HepG2 (cell line): ENCODE data around the gene HTR6. TPM values are rescaled to one million over a fixed set of nuclear protein-coding genes. Genes with fewer than 3 reads are reported as not detected.

Experiments
- CHD4 ChIP-seq: fragments of 200-600 bp; sonication (generic); IDR thresholded peaks from 2 replicates; pipeline ENCODE4 v1.7.0; 2017; ENCODE audit warnings: mild to moderate bottlenecking, low read length, borderline replicate concordance
- CREB1 ChIP-seq, 2 experiments: fragments of 450-650 bp in 1 of 2; IDR thresholded peaks; 2 replicates each; pipeline ENCODE4 v1.6.1; 2016 to 2017; ENCODE audit warnings: control low read depth in 1 of 2, mild to moderate bottlenecking in 1 of 2, missing compliant biosample characterization in 1 of 2, missing genetic modification characterization in 1 of 2
- KDM1A ChIP-seq: IDR thresholded peaks from 2 replicates; pipeline ENCODE4 v1.6.1; 2016; ENCODE audit warnings: missing compliant biosample characterization
- PHF21A ChIP-seq: sonication (generic); formaldehyde crosslinking; IDR thresholded peaks from 2 replicates; pipeline ENCODE4 v1.5.0; 2020; ENCODE audit warnings: mild to moderate bottlenecking, missing genetic modification reagents
- PITX1 ChIP-seq: sonication (generic); formaldehyde crosslinking; IDR thresholded peaks from 2 replicates; pipeline ENCODE4 v1.5.1; 2020; ENCODE audit warnings: mild to moderate bottlenecking, missing genetic modification reagents
- RELA ChIP-seq: sonication (generic); formaldehyde crosslinking; IDR thresholded peaks from 2 replicates; pipeline ENCODE4 v1.4.0; 2020; ENCODE audit warnings: missing genetic modification reagents
- RXRA ChIP-seq: sonication (generic); formaldehyde crosslinking; IDR thresholded peaks from 2 replicates; pipeline ENCODE4 v1.5.1; 2020; ENCODE audit warnings: missing genetic modification reagents
- SAP130 ChIP-seq: IDR thresholded peaks from 2 replicates; pipeline ENCODE4 v1.6.1; 2016; ENCODE audit warnings: low read depth
- SMAD3 ChIP-seq: sonication (generic); formaldehyde crosslinking; IDR thresholded peaks from 2 replicates; pipeline ENCODE4 v1.4.0; 2020; ENCODE audit warnings: missing genetic modification reagents
- SOX13 ChIP-seq, 3 experiments: fragments of 450-650 bp in 1 of 3; sonication (generic) in 1 of 3; formaldehyde crosslinking in 1 of 3; IDR thresholded peaks in 2 of 3; conservative IDR thresholded peaks in 1 of 3; 2 replicates each; pipeline versions ENCODE4 v1.5.0 to v1.6.1; 2016 to 2020; ENCODE audit warnings: antibody characterized with exemption in 1 of 3, mild to moderate bottlenecking in 1 of 3, missing compliant biosample characterization in 1 of 3, missing genetic modification reagents in 1 of 3, moderate library complexity in 1 of 3
- SOX5 ChIP-seq: IDR thresholded peaks from 2 replicates; pipeline ENCODE4 v1.6.1; 2016; ENCODE audit warnings: borderline replicate concordance
- SP5 ChIP-seq: IDR thresholded peaks from 2 replicates; pipeline ENCODE4 v1.6.1; 2016; ENCODE audit warnings: low read depth, borderline replicate concordance
- ZKSCAN8 ChIP-seq: IDR thresholded peaks from 2 replicates; pipeline ENCODE4 v1.6.1; 2016; ENCODE audit warnings: borderline replicate concordance, missing genetic modification reagents, missing compliant biosample characterization
- ZMYM2 ChIP-seq: sonication (generic); formaldehyde crosslinking; IDR thresholded peaks from 2 replicates; pipeline ENCODE4 v1.8.0; 2022; ENCODE audit warnings: mild to moderate bottlenecking, missing genetic modification reagents
- ZNF124 ChIP-seq: sonication (generic); formaldehyde crosslinking; IDR thresholded peaks from 2 replicates; pipeline ENCODE4 v1.4.0; 2020; ENCODE audit warnings: missing genetic modification reagents
- ZNF225 ChIP-seq: sonication (generic); formaldehyde crosslinking; IDR thresholded peaks from 2 replicates; pipeline ENCODE4 v1.4.0; 2020; ENCODE audit warnings: mild to moderate bottlenecking, missing genetic modification reagents
- ZNF451 ChIP-seq: sonication (generic); formaldehyde crosslinking; IDR thresholded peaks from 2 replicates; pipeline ENCODE4 v1.5.0; 2020; ENCODE audit warnings: mild to moderate bottlenecking, missing genetic modification reagents
- ZNF460 ChIP-seq: sonication (generic); formaldehyde crosslinking; IDR thresholded peaks from 2 replicates; pipeline ENCODE4 v1.5.1; 2020; ENCODE audit warnings: missing genetic modification reagents, mild to moderate bottlenecking, borderline replicate concordance
- ZNF556 ChIP-seq: sonication (generic); formaldehyde crosslinking; IDR thresholded peaks from 2 replicates; pipeline ENCODE4 v1.4.0; 2020; ENCODE audit warnings: mild to moderate bottlenecking, missing genetic modification reagents, borderline replicate concordance
- ZSCAN25 ChIP-seq: sonication (generic); formaldehyde crosslinking; IDR thresholded peaks from 2 replicates; pipeline ENCODE4 v1.8.0; 2022; ENCODE audit warnings: mild to moderate bottlenecking, missing genetic modification reagents
- polyA plus RNA-seq, 8 experiments: library from polyadenylated mRNA; depleted of rRNA in 3 of 8; stranded (reverse) in 7 of 8; unstranded in 1 of 8; fragments of >200 nt; fragmentation: Illumina TruSeq in 4 of 8; extraction: Trizol in 4 of 8; gene quantifications; 2 replicates each; pipeline versions ENCODE4 v1.2.1 to v1.2.3, GENCODE V29; 2011 to 2016; ENCODE audit warnings: low read depth in 4 of 8, missing spikeins in 1 of 8, mixed read lengths in 1 of 8; ENCODE audit not compliant: insufficient read depth in 1 of 8
- total RNA-seq, 5 experiments: library from RNA; depleted of rRNA; stranded (reverse); fragments of >200 nt; fragmentation: Illumina TruSeq; extraction: Trizol; gene quantifications; 2 replicates each; pipeline ENCODE4 v1.2.3, GENCODE V29; 2016; ENCODE audit warnings: low read depth in 1 of 5
- TF ChIP-seq, protein P1 (sequence below): sonication (generic); formaldehyde crosslinking; IDR thresholded peaks from 2 replicates; pipeline ENCODE4 v1.4.0; 2020; ENCODE audit warnings: missing genetic modification reagents
- TF ChIP-seq, protein P2 (sequence below): IDR thresholded peaks from 2 replicates; pipeline ENCODE4 v1.6.1; 2012; ENCODE audit warnings: inconsistent platforms

The HTR6 gene
- total and polyA plus RNA-seq, 2 of the 13 experiments (the other 11 are each of a cell fraction or from before 2014, with no cell fraction given), result 0.04 TPM; not detected in 1

DNA sequence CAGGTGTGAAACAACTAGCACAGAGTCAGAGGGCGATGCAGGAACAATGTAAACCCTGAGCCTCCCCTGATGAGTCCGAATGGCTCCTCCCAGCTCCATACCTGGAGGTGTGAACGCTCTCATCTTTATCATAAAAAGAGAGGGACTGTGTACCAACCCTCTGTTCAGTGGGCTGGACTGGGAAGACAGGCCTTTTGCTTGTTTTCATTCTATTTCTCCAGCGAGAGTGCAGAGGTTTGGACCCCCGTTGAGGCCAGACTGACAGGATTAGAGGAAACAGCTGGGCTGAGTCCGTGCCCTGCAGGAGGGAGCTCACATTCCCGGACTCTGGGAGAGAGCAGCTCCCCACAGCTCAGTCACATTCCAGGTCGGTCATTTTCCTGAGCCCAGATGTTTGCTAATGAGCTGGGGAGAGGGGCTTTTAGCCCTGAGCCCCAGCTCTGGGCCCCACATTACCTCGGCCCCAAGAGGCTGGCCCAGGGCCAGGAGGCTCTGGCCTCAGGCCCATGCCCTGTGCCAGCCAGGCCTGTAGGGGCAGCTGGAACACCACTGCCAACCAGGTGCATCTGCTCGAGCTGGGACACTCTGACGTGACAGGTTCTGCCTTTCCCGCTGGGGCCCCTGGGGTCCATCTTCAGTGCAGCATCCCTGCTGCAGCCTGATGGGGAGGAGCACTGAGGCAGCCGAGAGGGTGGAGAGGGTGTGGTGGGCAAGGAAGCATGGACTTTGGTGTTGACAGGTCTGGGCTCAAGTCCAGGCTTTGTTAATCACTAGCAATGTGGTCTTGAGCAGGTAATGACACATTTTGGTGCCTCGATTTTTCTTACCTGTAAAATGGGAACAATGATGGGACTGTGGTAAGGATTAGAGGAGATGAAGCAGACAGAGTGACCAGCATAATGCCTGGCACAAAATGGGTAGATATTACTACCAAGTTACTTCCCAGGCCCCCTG lies 24.0 kb upstream of the HTR6 start (continued):
- TF ChIP-seq ZNF460, result no peak
- peak; percentile 42; the same call in 1 of the 2 replicates for TF ChIP-seq ZNF225
- 0 out of 2 replicates have a peak, but pooled peaks have one; percentile 9 for TF ChIP-seq ZNF451
- TF ChIP-seq PITX1 (CRISPR knock-in tag), result 0 out of 2 replicates have a peak, but pooled peaks have one; percentile 46
- TF ChIP-seq RELA (CRISPR knock-in tag), result no peak
- TF ChIP-seq, protein P1, sequence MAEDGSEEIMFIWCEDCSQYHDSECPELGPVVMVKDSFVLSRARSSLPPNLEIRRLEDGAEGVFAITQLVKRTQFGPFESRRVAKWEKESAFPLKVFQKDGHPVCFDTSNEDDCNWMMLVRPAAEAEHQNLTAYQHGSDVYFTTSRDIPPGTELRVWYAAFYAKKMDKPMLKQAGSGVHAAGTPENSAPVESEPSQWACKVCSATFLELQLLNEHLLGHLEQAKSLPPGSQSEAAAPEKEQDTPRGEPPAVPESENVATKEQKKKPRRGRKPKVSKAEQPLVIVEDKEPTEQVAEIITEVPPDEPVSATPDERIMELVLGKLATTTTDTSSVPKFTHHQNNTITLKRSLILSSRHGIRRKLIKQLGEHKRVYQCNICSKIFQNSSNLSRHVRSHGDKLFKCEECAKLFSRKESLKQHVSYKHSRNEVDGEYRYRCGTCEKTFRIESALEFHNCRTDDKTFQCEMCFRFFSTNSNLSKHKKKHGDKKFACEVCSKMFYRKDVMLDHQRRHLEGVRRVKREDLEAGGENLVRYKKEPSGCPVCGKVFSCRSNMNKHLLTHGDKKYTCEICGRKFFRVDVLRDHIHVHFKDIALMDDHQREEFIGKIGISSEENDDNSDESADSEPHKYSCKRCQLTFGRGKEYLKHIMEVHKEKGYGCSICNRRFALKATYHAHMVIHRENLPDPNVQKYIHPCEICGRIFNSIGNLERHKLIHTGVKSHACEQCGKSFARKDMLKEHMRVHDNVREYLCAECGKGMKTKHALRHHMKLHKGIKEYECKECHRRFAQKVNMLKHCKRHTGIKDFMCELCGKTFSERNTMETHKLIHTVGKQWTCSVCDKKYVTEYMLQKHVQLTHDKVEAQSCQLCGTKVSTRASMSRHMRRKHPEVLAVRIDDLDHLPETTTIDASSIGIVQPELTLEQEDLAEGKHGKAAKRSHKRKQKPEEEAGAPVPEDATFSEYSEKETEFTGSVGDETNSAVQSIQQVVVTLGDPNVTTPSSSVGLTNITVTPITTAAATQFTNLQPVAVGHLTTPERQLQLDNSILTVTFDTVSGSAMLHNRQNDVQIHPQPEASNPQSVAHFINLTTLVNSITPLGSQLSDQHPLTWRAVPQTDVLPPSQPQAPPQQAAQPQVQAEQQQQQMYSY, result peak; percentile 59; the same call in 1 of the 2 replicates
- TF ChIP-seq RXRA, result peak; percentile 55; the same call in 1 of the 2 replicates
- TF ChIP-seq PHF21A (CRISPR knock-in tag), result peak; percentile 76
- TF ChIP-seq KDM1A (CRISPR knock-in tag), result peak; percentile 98; the same call in 1 of the 2 replicates
- no peak for TF ChIP-seq ZKSCAN8 (CRISPR knock-in tag)
- TF ChIP-seq ZMYM2 (CRISPR knock-in tag), result peak; percentile 79; the same call in 1 of the 2 replicates
- TF ChIP-seq ZSCAN25 (CRISPR knock-in tag), result no peak
- TF ChIP-seq ZNF556 (CRISPR knock-in tag), result 0 out of 2 replicates have a peak, but pooled peaks have one; percentile 25
- TF ChIP-seq SAP130, result peak; percentile 25; the same call in 1 of the 2 replicates
- TF ChIP-seq, protein P2, sequence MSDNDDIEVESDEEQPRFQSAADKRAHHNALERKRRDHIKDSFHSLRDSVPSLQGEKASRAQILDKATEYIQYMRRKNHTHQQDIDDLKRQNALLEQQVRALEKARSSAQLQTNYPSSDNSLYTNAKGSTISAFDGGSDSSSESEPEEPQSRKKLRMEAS, result peak; percentile 42
- TF ChIP-seq CREB1 (IDR thresholded peaks at IDR 0.05), result no peak
- TF ChIP-seq CREB1 (CRISPR knock-in tag; IDR thresholded peaks at IDR 0.05), result peak; percentile 53
- peak; percentile 64; the same call in 1 of the 2 replicates for TF ChIP-seq SP5 (CRISPR knock-in tag)
- TF ChIP-seq CHD4, result 0 out of 2 replicates have a peak, but pooled peaks have one; percentile 37
- peak; percentile 25; the same call in 1 of the 2 replicates for TF ChIP-seq SMAD3 (CRISPR knock-in tag)
- 0 out of 2 replicates have a peak, but pooled peaks have one; percentile 11 for TF ChIP-seq SOX5
- no peak for TF ChIP-seq SOX13 (IDR thresholded peaks at IDR 0.05)
- peak in 1 of 2 experiments; percentile 23; a peak in 1 of 4 replicates for TF ChIP-seq SOX13 (CRISPR knock-in tag; conservative IDR thresholded peaks at IDR 0.05 in 1 of 2, IDR thresholded peaks at IDR 0.05 in 1 of 2)
- 0 out of 2 replicates have a peak, but pooled peaks have one; percentile 15 for TF ChIP-seq ZNF124 (CRISPR knock-in tag)
